ENCODE results near the gene C20orf141.
"Not testable (repeated sequence)": the region's sequence is repeated elsewhere in the genome, so short reads cannot be mapped to it uniquely, and the experiment has no call there.

Gene C20orf141, protein sequence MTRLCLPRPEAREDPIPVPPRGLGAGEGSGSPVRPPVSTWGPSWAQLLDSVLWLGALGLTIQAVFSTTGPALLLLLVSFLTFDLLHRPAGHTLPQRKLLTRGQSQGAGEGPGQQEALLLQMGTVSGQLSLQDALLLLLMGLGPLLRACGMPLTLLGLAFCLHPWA

DNA sequence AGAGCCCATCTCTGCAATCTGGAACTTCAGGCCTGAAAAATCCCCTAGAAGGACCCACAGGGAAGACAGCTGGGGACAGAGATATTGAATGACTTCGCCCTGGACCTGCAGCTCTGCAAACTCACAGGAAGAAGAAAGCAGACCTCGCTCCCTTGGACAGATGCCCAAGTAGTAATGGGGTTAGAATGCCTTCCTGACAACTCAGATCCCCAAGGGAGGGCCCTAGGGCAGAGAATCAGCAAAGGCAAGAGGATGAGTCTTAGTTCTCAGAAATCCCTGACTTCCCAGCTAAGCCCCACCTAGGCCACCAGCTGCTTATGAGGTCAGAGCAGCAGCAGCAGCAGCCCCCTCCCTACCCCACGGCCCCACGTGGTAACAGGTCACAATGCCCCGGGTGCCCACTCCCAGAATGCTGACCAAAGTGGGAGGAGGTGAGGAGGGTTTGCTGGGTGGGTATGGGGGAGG lies at the start of gene C20orf141:
Gene C20orf141 (plus strand): TSS at position 401 of the 465 bp plus-strand sequence. CDS start 198 bp downstream, outside the sequence.
- DNase-seq, result no peak

DNA sequence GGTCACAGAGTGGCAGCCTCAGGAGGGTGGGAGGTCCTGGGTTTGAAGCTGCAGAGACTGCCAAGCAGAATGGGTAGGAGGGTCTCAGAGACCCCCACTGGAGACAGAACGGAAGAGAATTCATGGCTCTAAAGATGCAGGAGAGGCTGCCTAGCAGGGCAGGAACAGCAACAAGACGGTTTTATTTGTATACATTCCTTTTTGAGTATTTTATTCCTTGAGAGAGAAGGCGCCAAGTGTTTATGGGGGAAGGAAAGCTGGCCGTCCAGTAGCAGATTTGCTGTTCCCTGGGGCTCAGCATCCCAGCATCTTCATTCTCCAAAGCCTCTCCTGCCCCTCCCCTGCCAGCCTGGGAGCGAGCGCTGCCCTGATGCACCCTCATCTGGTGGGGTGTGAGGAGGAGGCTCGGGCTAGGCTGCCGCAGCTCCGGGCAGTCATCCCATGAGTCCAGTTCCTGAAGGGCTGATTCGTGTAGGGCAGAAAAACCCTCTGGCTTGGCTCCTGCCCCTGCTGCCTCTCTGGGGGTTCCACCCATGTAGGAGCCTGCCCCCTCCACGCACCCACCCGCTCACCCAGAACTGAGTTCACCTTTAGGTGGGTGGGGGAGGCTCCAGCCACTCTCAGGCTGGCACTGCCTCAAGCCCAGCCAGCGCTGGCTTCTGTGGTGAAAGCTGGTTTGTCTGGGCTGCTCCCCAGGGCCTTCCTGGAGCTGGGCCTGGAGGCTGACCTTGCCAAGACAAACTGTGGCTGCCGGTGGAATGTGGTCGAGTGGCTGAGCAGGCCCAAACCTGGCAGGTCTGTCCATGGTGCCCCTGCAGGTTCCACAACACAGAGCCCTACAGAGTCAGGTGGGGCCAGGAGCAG lies 46.8 kb upstream of the C20orf141 start:
- DNase-seq, result no peak

DNA sequence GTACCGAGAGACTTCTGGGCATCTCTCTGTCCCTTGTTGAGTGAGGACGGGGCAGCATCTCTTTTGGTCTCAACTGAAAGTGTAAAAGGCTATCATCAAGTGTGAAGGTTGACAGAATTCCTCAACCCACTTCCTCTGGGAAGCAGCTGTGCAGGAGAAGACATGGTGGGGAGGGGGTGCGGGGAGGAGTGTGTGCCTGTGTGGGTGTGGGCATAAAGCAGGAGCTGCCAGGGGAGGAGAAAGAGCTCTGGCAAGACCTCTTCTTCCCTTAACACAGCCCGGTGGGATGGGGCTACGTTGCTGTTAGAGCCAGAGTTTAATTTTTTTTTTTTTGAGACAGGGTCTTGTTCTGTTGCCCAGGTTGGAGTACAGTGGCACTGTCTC lies 46.2 kb upstream of the C20orf141 start:
- DNase-seq, result no peak

DNA sequence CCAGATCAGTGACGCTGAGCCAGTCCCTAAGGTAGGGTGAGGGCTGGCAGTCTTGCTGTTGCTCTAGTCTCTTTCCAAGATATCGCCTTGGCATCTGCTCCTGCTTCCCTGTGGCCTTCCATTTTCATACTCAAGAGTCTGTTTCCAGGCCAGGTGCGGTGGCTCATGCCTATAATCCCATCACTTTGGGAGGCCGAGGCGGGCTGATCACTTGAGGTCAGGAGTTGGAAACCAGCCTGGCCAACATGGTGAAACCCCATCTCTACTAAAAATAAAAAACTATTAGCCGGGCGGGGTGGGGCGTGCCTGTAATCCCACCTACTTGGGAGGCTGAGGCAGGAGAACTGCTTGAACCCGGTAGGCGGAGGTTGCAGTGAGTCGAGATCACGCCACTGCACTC lies 44.7 kb upstream of the C20orf141 start:
- not testable (repeated sequence) for DNase-seq

DNA sequence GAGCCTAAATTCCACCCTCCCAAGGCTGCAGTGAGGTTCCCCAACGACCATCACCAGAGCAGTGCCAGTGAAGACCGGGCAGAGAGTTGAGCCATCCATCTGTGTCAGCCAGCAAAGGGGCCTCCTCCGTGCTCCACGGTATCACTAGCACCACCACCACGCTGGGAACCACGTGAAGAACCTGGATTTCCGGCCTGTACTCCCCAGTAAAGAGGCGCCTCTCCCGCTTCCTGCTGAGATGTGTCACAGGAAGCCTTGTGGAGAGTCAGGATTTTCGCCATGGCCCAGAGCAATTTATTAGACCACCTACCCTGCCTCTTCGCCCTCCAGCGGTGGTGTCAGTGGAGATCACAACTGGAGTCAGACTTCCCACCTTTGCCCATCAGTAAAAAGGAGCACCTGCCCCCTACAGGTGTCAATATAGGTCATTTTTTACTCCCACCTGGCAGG lies 43.1 kb upstream of the C20orf141 start:
- no peak for DNase-seq

DNA sequence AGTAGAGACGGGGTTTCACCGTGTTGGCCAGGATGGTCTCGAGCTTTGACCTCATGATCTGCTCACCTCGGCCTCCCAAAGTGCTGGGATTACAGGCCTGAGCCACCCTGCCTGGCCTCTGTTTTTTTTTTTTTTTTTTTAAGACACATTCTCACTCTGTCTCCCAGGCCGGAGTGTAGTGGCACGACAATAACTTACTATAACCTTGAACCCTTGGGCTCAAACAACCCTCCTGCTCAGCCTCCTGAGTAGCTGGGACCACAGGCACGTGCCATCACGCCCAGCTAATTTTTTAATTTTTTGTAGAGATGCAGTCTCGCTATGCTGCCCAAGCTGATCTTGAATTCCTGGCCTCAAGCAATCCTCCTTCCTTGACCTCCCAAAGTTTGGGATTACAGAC lies 41.0 kb upstream of the C20orf141 start:
- no peak for DNase-seq

DNA sequence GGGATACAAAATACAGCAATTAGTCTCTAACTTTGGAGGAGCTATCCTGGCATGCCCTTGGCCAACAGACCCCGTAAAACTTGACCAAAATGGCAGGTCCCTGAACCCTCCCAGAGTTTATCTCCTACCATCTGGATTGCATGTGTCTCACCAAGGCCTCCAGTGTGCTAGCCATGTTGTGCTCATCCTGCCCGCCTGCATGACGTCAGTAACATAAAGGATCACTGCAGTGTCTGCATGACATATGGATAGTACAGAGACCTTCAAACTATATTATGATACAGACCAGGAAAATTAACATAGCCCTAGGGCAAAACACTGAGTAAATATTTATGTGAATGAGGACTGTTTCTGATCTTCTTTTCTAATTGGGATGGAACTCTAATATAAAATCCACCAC lies 39.6 kb upstream of the C20orf141 start:
- DNase-seq, result no peak

DNA sequence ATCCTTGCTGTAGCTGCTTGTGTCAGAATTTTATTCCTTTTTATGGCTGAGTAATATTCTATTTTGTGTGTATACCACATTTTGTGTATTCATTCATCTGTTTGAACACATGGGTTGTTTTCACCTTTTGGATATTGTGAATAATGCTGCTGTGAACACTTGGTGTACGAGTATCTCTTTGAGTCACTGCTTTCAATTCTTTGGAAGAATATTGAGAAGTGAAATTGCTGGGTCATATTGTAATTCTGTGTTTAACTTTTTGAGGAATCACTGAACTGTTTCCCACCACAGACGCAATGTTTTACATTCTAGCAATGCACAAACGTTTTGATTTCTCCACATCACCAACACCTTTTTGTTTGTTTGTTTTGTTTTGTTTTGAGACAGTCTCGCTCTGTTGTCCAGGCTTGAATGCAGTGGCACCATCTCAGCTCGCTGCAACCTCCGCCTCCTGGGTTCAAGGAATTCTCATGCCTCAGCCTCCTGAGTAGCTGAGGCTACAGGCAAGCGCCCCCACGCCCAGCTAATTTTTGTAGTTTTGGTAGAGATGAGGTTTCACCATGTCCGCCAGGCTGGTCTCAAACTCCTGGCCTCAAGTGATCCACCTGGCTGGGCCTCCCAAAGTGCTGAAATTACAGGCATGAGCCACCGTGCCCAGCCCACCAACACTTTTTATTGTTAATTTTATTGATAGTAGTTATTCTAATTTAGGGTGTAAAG lies 36.0 kb upstream of the C20orf141 start:
- no peak for DNase-seq

DNA sequence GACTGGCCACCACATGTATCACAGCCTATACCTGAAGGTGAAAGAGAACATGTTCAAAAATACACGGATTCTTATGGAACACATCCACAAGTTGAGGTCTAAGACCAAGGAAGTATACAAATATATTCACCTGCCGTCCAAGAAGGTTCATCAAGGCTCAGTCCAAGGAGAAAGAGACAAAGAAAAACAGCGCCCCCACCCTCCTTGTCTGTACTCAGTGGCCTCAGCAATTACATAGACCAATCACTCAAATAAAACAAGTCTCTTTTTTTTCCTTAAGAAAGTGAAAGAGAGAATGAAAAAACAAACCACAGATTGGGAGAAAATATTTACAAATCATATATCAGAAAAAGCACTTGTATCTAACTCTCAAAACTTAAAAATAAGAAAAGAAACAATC lies 33.8 kb upstream of the C20orf141 start:
- no peak for DNase-seq

DNA sequence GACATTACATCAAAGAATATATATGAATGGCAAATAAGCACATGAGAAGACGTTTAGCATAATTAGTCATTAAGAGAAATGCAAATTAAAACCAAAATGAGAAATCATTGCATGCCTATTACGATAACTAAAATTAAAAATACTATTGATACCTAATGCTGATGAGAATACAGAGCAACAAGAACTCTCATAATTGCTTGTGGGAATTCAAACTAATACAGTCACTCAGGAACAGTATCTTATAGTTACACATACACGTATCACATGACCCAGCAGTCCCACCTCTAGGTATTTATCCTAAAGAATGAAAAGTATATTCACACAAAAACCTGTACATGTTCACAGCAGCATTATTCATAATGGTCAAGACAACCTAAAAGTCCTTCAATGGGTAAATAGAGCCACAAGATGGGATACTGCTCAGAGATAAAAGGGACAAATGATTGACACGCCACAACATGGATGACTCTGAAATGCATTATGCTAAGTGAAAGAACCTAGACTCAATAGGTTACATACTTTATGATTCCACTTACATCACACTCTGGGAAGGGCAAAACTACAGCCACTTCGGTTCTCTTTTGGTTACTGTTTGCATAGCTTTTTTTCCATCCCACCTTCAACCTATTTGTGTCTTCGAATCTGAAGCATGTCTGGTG lies 30.8 kb upstream of the C20orf141 start:
- no peak for DNase-seq

DNA sequence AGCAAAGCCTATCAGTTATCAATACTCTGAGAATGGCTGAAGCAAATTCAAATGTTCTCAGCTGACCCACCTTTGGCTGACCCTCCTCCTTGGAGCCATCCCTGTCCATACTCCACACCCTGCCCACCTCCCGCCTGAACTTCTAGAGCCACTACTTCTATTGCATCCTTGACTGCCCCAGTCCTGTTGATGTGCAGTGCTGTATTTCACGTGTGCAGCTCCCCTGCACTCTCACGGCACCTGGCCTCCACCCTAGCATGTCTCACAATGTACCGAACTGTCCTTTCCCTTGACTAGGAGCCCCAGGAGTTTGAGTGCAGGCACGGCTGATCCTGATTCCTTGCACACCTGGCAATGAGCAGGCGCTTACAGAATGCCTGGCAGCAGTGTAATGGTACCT lies 21.3 kb upstream of the C20orf141 start:
- DNase-seq, result no peak

DNA sequence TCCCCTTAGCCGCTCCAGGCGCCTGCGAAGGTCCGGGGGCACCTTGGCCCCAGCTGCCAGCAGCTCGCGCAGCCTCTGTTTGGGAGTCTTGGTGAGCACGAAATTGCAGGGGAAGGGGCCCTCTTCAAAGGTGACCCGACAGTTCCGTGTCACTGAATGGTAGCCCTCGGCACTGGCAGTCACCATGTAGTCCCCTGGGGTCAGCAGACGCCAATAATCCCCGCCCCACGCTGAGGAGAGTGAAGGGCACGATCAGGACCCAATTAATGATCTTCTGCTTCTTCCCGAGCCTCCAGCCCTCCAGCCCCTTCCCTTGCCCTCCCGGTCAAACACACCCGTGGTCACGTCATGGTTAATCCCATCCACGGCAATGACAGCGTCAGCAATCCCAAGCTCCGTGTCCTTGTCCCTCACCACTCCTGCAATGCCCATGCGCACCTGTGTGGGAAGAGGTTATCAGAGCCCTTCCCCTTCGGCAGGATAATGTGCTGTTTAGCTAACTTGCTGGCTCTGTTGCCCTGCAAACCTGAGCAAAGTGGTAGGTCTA lies 20.5 kb upstream of the C20orf141 start:
- DNase-seq, result no peak

DNA sequence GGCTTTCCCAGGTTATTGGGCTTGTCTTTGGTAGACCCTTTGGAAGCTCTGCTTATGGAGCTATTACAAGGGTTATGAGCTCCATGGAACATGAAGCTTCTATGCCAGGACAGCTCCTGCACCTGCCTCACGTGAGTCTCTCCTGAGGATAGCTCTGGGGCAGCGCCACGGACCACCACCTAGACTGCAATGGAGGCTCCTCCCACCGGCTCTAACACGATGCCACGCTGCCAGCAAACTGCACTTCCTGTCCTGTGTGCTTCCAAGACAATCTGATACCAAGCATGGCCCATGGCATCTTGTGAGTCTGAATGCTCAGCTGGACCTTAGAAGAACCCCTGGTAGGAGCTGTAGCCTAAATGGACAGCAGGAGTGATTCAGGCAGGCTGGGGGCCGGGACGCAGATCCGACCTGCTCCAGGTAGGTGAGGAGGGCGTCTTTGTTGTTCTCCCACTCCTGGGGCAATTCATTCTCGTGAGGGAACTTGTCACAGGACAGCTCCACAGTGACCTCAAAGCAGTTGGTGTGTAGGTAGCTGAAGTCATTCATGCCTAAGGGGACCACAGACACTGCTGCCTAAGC lies 19.8 kb upstream of the C20orf141 start:
- no peak for DNase-seq

DNA sequence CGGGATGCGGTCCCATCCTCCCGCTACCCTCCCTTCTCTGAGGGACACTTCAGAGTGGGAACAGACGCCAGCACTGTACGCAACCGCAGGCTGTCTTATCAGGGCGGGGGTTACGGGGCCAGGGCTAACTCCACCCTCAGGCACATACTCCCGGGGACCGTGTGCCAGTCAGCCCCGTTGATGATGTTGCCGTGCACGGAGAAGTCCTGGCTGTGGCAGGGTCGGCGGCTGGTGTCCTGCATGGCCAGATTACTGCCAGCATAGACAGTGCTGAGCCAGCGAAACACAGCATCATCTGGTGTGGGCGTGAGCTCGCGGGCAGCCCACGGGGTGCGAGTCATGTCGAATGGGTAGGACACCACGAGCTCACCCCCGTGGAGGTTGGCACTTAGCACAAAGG lies 19.3 kb upstream of the C20orf141 start:
- no peak for DNase-seq

DNA sequence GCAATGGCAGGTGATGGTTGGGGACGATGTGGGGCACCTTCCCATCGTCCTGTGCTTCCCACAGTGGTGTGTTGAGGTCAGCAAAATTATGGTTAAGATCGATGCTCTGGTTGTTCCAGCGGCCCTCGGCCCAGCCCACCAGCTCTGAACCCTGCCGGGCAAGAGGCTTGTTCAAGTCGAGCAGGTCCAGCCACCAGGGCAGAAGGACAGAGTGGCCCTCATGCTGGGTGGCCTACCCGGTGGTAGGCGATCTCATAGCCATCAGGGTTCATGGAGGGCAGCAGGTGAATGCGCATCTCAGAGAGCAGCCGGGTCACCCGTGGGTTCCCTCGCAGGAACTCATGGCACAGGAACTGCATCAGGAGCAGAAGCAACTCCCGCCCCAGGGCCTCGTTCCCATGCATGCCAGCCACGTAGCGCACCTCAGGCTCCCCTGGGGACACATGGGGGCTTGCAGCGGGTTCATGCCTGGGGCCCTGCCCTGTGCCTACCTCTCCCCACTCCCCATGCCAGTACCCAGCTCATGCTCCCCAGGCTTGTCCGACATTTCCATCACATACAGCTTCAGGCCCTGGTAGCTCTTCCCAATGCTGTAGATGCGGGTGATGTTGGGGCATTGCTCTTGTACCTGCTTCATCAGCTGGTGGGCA lies 18.7 kb upstream of the C20orf141 start:
- DNase-seq, result no peak

DNA sequence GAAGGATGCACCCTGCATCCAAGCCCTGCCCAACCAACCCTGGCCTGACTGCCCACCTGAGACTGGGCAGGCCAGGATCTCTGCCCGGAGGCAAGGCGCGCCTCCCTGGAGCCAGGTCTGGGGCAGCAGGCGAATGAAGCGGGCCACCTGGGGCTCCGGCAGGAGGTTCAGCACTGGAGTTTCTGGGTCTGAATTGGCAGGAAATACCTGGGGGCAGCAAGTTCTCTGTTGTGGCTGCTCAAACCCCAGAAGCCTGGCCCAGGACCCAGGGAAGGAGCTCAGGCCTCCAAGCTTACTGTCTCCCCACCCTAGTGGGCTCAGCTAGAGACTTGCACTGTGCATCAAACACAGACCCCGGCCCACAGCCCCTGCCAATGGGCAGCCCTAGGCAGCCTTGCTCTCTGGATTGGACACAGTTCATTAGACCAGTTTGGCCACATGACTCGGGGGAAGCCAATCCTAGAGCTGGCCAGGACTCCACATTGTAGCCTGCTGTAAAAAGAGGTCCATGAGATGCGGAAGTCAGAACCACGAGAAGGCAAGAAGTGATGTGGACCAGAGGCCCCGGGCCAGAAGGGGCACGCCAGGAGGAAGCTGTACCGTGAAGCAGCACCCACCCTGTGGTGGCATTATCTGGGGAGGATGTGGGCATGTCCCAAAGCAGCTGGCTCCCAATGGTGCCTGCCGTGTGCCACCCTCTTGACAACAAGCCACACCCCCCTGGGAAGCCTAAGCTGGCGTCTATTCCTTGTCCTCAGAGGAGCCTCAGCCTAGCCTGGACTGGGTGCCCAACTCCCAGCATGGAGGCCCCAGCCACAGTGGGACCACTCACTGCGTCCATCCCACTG lies 17.4 kb upstream of the C20orf141 start:
- no peak for DNase-seq

DNA sequence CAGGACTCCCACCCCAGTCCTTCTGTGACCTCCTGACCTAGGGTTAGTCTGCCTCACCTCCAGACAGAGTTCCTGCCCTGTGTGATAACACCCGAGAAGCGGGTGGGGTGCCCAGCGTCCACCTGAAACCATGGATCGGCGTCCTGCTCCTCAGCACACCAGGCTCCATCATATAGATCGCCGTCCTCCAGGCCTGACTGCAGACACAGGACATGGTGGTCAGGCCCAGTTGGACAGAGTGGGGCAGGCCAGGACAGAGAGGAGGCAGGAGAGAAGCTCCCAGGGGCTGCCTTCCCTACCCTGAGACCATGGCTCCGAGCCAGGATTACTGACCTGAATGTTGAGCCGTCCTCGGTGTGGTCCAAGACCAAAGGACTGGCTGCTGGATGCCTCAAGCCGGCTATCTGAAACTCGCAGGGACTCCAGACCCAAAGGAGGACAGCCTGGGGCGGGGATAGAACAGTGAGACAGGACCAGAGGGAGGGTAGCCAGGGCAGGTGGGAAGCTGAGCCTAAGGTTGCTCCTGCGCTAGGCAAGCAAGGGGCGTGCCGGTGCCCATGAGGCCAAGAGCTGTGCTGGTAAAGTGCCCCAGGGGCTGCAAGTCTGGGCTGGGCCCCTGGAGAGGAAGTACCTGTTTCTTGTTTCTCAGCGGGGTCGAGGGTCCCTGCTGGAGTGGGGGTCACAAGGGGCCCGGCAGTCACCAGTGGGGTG lies 16.5 kb upstream of the C20orf141 start:
- no peak for DNase-seq

DNA sequence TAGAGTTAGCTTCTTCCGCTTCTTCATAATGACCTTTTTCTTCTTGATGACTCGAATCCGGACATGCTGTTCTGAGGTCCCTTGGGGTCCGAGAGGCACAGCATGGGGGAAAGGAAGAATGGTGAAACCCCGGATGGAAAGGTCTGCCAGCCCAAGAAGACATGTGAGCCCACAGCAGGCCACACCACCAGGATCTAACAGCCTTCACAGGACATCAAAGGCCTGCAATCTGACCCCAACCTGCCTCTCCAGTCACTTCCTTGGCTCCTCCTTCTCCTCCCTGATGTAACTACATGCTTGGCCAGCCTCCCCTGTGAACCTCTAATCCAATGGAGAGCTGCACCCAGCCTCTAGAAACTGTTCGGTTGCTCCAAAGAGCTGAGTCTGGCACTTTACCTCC lies 16.0 kb upstream of the C20orf141 start:
- no peak for DNase-seq

DNA sequence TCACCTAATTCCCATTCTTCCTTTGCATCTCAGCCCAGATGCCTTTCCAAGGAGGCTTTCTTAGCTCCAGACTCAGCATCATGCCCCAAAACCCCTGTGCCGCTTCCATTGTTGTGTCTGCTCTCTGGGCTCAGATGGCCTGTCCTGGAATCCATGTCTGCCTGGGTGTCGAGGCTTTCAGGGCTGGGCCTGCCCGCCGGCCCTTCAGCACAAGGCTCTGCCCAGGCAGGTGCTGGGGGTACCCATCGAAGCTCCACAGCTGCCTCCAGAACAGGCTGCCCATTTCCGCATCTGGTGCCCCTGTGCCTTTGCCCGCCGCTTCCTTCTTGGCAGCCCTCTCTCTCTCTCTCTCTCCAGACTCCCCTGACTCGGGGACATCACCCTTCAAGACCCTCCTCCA lies 15.5 kb upstream of the C20orf141 start:
- no peak for DNase-seq
